ENCODE measurements around the gene UBE2L5. TPM values are rescaled to one million over a fixed set of nuclear protein-coding genes. Genes with fewer than 3 reads are reported as not detected.

The UBE2L5 gene
- total RNA-seq (2014; rRNA removed) (not detected in 2 replicates), Bru-seq, nascent RNA (percentile 28 among the genes with signal in this experiment), BruChase-seq, experiment 1, labeled RNA remaining after a 6-hour chase (percentile 10 among the genes with signal in this experiment), BruChase-seq, experiment 2, labeled RNA remaining after a 2-hour chase (percentile 12 among the genes with signal in this experiment)
- long read RNA-seq: 0 reads

DNA sequence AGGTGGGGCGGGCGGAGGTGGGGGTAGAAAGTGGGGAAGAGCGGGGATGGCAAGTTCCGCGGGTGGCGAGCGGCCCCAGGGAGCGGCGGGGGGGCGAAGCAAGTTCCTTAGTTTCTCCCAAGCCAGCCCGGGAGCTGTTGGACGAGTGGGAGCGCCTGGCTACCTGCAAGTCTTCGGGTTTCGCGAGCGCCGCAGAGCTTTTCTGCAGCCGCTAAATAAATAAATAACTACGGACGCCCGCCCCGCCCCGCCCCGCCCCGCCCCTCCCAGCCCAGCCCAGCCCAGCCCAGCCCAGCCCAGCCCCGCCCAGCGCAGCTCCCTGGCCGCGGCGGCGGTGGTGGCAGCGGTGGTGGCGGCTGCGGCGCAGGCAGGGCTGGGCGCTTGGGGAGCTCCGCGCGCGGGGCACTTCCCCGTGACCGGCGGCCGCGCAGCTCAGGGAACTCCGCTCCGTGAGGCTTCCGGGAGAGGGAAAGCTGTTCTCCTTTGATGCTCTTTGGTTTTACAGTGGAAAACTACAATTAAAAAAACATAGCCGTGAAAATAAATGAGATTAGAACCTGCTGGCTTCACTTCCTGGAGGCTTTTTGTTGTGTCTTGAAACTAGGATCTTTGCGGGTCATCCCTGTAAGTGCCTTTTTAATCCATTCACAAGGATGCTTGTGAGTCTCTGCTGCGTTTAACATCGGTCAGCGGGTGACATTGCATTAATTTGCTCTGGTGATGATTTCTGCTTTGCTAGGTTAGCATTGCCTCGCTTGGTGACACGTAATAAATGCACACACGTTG lies at the start of gene UBE2L5:
TSS of gene UBE2L5 (plus strand) at position 440 of the 786 bp plus-strand sequence. CDS start 5,498 bp downstream, outside the sequence.
- ChIA-PET POLR2A (ENCODE audit: unreplicated experiment) (interaction anchor here (0.5 to 0.6 kb wide), 5 partner anchors 26 to 651 kb away, joined by 3 to 7 read pairs (median 6); no protein-coding TSS in a partner anchor), CTCF (interaction anchor here (0.6 to 0.7 kb wide), 2 partner anchors 27 to 290 kb away, joined by 3 read pairs; no protein-coding TSS in a partner anchor)
- H3K9ac ChIP-seq (ENCODE audit: low read length): peak within 1 kb of the TSS; percentile 73
- ATAC-seq (peak; percentile 87), DNase-seq (peak; percentile 62)
- H3K9me3 ChIP-seq (ENCODE audit: low read length): no peaks in the 10 kb centered on the region
- TF ChIP-seq EZH2 (IDR thresholded peaks at IDR 0.05; ENCODE audit: low read length, unreplicated experiment) (no peak), EZH2phosphoT487 (IDR thresholded peaks at IDR 0.05; ENCODE audit: borderline replicate concordance, low read length) (no peak)
- TF ChIP-seq, protein P1, sequence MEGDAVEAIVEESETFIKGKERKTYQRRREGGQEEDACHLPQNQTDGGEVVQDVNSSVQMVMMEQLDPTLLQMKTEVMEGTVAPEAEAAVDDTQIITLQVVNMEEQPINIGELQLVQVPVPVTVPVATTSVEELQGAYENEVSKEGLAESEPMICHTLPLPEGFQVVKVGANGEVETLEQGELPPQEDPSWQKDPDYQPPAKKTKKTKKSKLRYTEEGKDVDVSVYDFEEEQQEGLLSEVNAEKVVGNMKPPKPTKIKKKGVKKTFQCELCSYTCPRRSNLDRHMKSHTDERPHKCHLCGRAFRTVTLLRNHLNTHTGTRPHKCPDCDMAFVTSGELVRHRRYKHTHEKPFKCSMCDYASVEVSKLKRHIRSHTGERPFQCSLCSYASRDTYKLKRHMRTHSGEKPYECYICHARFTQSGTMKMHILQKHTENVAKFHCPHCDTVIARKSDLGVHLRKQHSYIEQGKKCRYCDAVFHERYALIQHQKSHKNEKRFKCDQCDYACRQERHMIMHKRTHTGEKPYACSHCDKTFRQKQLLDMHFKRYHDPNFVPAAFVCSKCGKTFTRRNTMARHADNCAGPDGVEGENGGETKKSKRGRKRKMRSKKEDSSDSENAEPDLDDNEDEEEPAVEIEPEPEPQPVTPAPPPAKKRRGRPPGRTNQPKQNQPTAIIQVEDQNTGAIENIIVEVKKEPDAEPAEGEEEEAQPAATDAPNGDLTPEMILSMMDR (conservative IDR thresholded peaks at IDR 0.05; ENCODE audit: low read depth, low read length): no peak
- peak within 1 kb of the TSS; percentile 82 for H3K4me3 ChIP-seq (ENCODE audit: low read length)
- H3K27ac ChIP-seq (ENCODE audit: low read length): peak within 1 kb of the TSS; percentile 42
- H2AFZ ChIP-seq (ENCODE audit: low read length): peak within 1 kb of the TSS; percentile 97
- no peaks in the 10 kb centered on the region for H3K79me2 ChIP-seq (ENCODE audit: low read length)
- H3F3A ChIP-seq (ENCODE audit: low read length, unreplicated experiment): no peaks in the 10 kb centered on the region
- H3K4me2 ChIP-seq (ENCODE audit: low read length): peak within 1 kb of the TSS; percentile 96
- no peaks in the 10 kb centered on the region for H4K20me1 ChIP-seq (ENCODE audit: low read length)
- peaks cover 16% of the 10 kb centered on the region for H3K4me1 ChIP-seq (ENCODE audit: insufficient read depth, low read length)
- intact Hi-C loops (cut with micrococcal nuclease): loop anchor here (1.0 to 5.0 kb wide), 2 partner anchors 150 to 195 kb away; partner anchors contain the start of gene USPL1
- TSS peak; percentile 50 for BruUV-seq (replicated peaks)
- H3K36me3 ChIP-seq (ENCODE audit: low read depth, low read length): no peaks in the 10 kb centered on the region
- H3K9me2 ChIP-seq (replicated peaks; ENCODE audit: low read length): no peaks in the 10 kb centered on the region
- no peaks in the 10 kb centered on the region for H3K27me3 ChIP-seq (ENCODE audit: low read length)

DNA sequence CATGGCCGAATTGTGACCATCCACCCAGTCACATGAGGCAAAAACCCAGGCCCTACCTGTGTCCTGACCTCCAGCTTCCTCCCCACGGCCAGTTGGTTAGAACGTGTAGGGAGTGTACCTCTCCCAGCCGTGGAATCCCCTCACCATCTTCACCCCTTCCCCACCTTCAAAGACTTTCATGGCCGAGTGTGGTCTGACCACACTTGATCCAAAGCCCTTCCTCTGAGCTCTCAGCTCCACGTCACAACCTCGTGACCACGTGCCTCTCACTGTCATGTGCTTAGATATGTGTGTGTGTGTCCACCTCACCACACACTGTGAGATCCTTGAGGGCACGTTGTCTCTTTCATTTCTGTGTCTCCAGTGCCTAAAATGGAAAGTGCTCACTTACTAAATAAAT lies 48.6 kb upstream of the UBE2L5 start:
- TF ChIP-seq, protein P1 (conservative IDR thresholded peaks at IDR 0.05; ENCODE audit: low read depth, low read length): no peak
- TF ChIP-seq EZH2phosphoT487 (IDR thresholded peaks at IDR 0.05; ENCODE audit: borderline replicate concordance, low read length): no peak
- TF ChIP-seq EZH2 (IDR thresholded peaks at IDR 0.05; ENCODE audit: low read length, unreplicated experiment): no peak
- no peaks in the 10 kb centered on the region for H3K79me2 ChIP-seq (ENCODE audit: low read length)
- H3K4me2 ChIP-seq (ENCODE audit: low read length): no peak overlapping the region
- no peaks in the 10 kb centered on the region for H3F3A ChIP-seq (ENCODE audit: low read length, unreplicated experiment)
- no peak overlapping the region for H3K9ac ChIP-seq (ENCODE audit: low read length)
- peaks cover 15% of the 10 kb centered on the region for H3K4me1 ChIP-seq (ENCODE audit: insufficient read depth, low read length)
- no peak overlapping the region for H3K4me3 ChIP-seq (ENCODE audit: low read length)
- no peaks in the 10 kb centered on the region for H3K27me3 ChIP-seq (ENCODE audit: low read length)
- H2AFZ ChIP-seq (ENCODE audit: low read length): no peak overlapping the region
- no peaks in the 10 kb centered on the region for H3K9me3 ChIP-seq (ENCODE audit: low read length)
- no peaks in the 10 kb centered on the region for H4K20me1 ChIP-seq (ENCODE audit: low read length)
- ATAC-seq (no peak), DNase-seq (no peak)
- no peaks in the 10 kb centered on the region for H3K9me2 ChIP-seq (replicated peaks; ENCODE audit: low read length)
- intact Hi-C loops (cut with micrococcal nuclease): no loop called here
- no peaks in the 10 kb centered on the region for H3K36me3 ChIP-seq (ENCODE audit: low read depth, low read length)
- CTCF ChIA-PET: no interaction called here
- no peak overlapping the region for H3K27ac ChIP-seq (ENCODE audit: low read length)
- BruUV-seq (replicated peaks): no TSS peak
- POLR2A ChIA-PET (ENCODE audit: unreplicated experiment): interaction anchor here (0.7 kb wide), 1 partner anchor 20 kb away, joined by 5 read pairs; no protein-coding TSS in a partner anchor

Measured in PC-3 (cell line).